H1 (cell line): ENCODE data around the gene TNFRSF1A. TPM values are rescaled to one million over a fixed set of nuclear protein-coding genes. Genes with fewer than 3 reads are reported as not detected.

Experiments used
- CHD7 ChIP-seq: fragments of 300-600 bp; sonication (generic); IDR thresholded peaks from 2 replicates; pipeline ENCODE4 v1.7.1; 2012; ENCODE audit warnings: low read length, moderate library complexity, mild to moderate bottlenecking, inconsistent platforms; ENCODE audit not compliant: insufficient replicate concordance
- NANOG ChIP-seq: IDR thresholded peaks from 2 replicates; pipeline ENCODE4 v1.6.1; 2011; ENCODE audit warnings: low read length, low read depth, mild to moderate bottlenecking, inconsistent platforms; ENCODE audit not compliant: insufficient read depth, poor library complexity, severe bottlenecking
- TAF7 ChIP-seq: optimal IDR thresholded peaks from 2 replicates; pipeline ENCODE3; 2011; ENCODE audit warnings: low read depth, mild to moderate bottlenecking, inconsistent platforms, low read length, moderate library complexity, borderline replicate concordance
- polyA plus RNA-seq, 7 experiments: library from polyadenylated mRNA; depleted of rRNA in 3 of 7; stranded (reverse) in 5 of 7; unstranded in 2 of 7; fragments of >200 nt in 5 of 7; fragments of 200-250 nt in 2 of 7; gene quantifications; 1 replicate in 5 of 7; 2 replicates in 1 of 7; 4 replicates in 1 of 7; pipeline versions ENCODE4 v1.2.1 to v1.2.3, GENCODE V29; 2011 to 2013; ENCODE audit warnings: missing spikeins in 2 of 7, mixed read lengths in 2 of 7
- total RNA-seq: library from RNA; stranded (reverse); fragmentation: NEBNext Ultra II Directional; extraction: Animal tissue kit (Norgen Biotek cat#: 25700); gene quantifications from 2 replicates; pipeline ENCODE4 v1.2.1, GENCODE V29; 2021

TNFRSF1A gene
- total and polyA plus RNA-seq, 2 of the 8 experiments (the other 6 are each of a cell fraction or from before 2014, with no cell fraction given): 28.7 to 42.1 TPM

- TF ChIP-seq CHD7 (no peak), TAF7 (no peak), NANOG (no peak)
Measured at GRCh38 chr12:6363010-6363329, 21.1 kb upstream of the TNFRSF1A start (continued).
